Muscle of leg (tissue), 16 donors: Measurements from ENCODE around the gene CISD2. TPM values are rescaled to one million over a fixed set of nuclear protein-coding genes. Genes with fewer than 3 reads are reported as not detected.
"Not testable (repeated sequence)": the region's sequence is repeated elsewhere in the genome, so short reads cannot be mapped to it uniquely, and the experiment has no call there.

Source experiments
- DNase-seq: peaks from one replicate; pipeline ENCODE4 v3.0.0; 2013
- H3K27ac ChIP-seq: one replicate; pipeline ENCODE4 v1.5.1; 2013; ENCODE audit warnings: mild to moderate bottlenecking, low read length, control low read depth
- H3K27me3 ChIP-seq: one replicate; pipeline ENCODE4 v1.6.1; 2013; ENCODE audit warnings: low read length; ENCODE audit not compliant: control insufficient read depth, insufficient read depth
- H3K36me3 ChIP-seq: one replicate; pipeline ENCODE4 v1.6.1; 2013; ENCODE audit warnings: low read length; ENCODE audit not compliant: control insufficient read depth, insufficient read depth
- H3K4me1 ChIP-seq: one replicate; pipeline ENCODE4 v1.6.1; 2013; ENCODE audit warnings: low read length; ENCODE audit not compliant: control insufficient read depth, insufficient read depth
- H3K4me3 ChIP-seq: one replicate; pipeline ENCODE4 v1.5.1; 2013; ENCODE audit warnings: low read length, control low read depth
- H3K9me3 ChIP-seq: replicated peaks from 2 replicates; pipeline ENCODE4 v1.6.1; 2013; ENCODE audit warnings: low read depth, low read length; ENCODE audit not compliant: control insufficient read depth
- WGBS: methylation state at CpG from one replicate; pipeline ENCODE4 v1.1.5; 2013; ENCODE audit warnings: missing lambda C conversion rate; ENCODE audit not compliant: insufficient coverage; 5-methylcytosine and 5-hydroxymethylcytosine counted together
- long read RNA-seq, 11 donors: transcript quantifications; one replicate each; lab custom pipeline, GENCODE V29; 2026
- polyA plus RNA-seq, 8 donors: library from polyadenylated mRNA; unstranded; fragments of 120-200 nt; gene quantifications; one replicate each; pipeline versions ENCODE4 v1.2.1 to v1.2.3, GENCODE V29; 2013; ENCODE audit warnings: inconsistent platforms in 1 of 8, low replicate concordance in 1 of 8; ENCODE audit not compliant: insufficient read length in 8 of 8, insufficient read depth in 1 of 8
- total RNA-seq: library from RNA; stranded (reverse); fragments of 120-200 nt; gene quantifications from one replicate; pipeline ENCODE4 v1.2.4, GENCODE V29; 2013

CISD2 gene, protein sequence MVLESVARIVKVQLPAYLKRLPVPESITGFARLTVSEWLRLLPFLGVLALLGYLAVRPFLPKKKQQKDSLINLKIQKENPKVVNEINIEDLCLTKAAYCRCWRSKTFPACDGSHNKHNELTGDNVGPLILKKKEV
- total RNA-seq (15.4 TPM), polyA plus RNA-seq (10 to 100 TPM; 22.8 to 29.6 (median 26.4) TPM)
- long read RNA-seq, donor 1, full-length matches to known transcripts = 11 of 11 reads
- long read RNA-seq, donor 1, partial matches to known transcripts = 0 of 11 reads
- long read RNA-seq, donor 1, other reads (novel, unspliced or antisense) = 0 of 11 reads
- long read RNA-seq, donor 2, full-length matches to known transcripts = 4 of 4 reads
- long read RNA-seq, donor 2, partial matches to known transcripts = 0 of 4 reads
- long read RNA-seq, donor 2, other reads (novel, unspliced or antisense) = 0 of 4 reads
- long read RNA-seq, donor 3, full-length matches to known transcripts = 24 of 24 reads
- long read RNA-seq, donor 3, partial matches to known transcripts = 0 of 24 reads
- long read RNA-seq, donor 3, other reads (novel, unspliced or antisense) = 0 of 24 reads
- long read RNA-seq, donor 4, full-length matches to known transcripts = 20 of 20 reads
- long read RNA-seq, donor 4, partial matches to known transcripts = 0 of 20 reads
- long read RNA-seq, donor 4, other reads (novel, unspliced or antisense) = 0 of 20 reads
- long read RNA-seq, donor 5, full-length matches to known transcripts = 58 of 63 reads
- long read RNA-seq, donor 5, partial matches to known transcripts = 5 of 63 reads
- long read RNA-seq, donor 5, other reads (novel, unspliced or antisense) = 0 of 63 reads
- long read RNA-seq, donor 6, full-length matches to known transcripts = 53 of 53 reads
- long read RNA-seq, donor 6, partial matches to known transcripts = 0 of 53 reads
- long read RNA-seq, donor 6, other reads (novel, unspliced or antisense) = 0 of 53 reads
- long read RNA-seq, donor 7, full-length matches to known transcripts = 25 of 25 reads
- long read RNA-seq, donor 7, partial matches to known transcripts = 0 of 25 reads
- long read RNA-seq, donor 7, other reads (novel, unspliced or antisense) = 0 of 25 reads
- long read RNA-seq, donor 8, full-length matches to known transcripts = 22 of 22 reads
- long read RNA-seq, donor 8, partial matches to known transcripts = 0 of 22 reads
- long read RNA-seq, donor 8, other reads (novel, unspliced or antisense) = 0 of 22 reads
- long read RNA-seq, donor 9, full-length matches to known transcripts = 12 of 12 reads
- long read RNA-seq, donor 9, partial matches to known transcripts = 0 of 12 reads
- long read RNA-seq, donor 9, other reads (novel, unspliced or antisense) = 0 of 12 reads
- long read RNA-seq, donor 10, full-length matches to known transcripts = 24 of 48 reads
- long read RNA-seq, donor 10, partial matches to known transcripts = 24 of 48 reads
- long read RNA-seq, donor 10, other reads (novel, unspliced or antisense) = 0 of 48 reads
- long read RNA-seq, donor 11, full-length matches to known transcripts = 27 of 27 reads
- long read RNA-seq, donor 11, partial matches to known transcripts = 0 of 27 reads
- long read RNA-seq, donor 11, other reads (novel, unspliced or antisense) = 0 of 27 reads

DNA sequence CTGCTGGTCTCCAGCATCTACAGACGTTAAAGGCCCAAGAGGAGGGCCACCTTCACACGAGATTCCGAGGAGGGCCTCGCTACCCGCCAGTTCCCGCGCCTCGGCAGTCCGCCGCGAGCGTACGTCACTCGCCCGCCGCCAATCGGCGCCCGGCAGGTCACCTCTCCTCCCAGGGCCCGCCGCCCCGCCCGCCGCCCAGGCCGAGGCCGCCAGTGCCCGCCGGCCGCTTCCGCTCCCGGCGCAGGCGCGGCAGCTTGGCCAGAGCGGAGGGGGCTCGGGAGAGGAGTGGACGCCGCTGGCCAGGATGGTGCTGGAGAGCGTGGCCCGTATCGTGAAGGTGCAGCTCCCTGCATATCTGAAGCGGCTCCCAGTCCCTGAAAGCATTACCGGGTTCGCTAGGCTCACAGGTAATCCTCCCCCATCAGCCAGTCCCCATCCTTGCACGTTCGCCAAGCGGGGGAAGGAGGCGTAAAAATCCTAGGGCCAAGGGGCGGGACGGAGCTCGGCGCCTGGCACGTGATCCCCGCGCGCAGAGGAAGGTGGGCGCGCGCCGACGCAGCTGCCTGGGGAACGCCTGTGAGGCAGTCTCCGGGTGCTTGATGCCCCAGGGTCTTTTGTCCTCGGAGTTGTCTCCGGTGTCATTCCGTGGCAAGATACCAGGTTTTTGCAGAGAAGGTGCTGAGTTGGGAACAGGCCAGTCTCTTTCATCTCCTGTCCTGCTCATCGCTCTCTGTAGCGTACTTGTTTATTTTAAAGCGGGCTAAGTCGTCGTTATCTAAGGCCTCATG, at the start of gene CISD2:
CISD2 (plus strand) TSS at position 212 of the 788 bp plus-strand sequence; CDS start at position 305, 93 bp downstream.
- peaks cover 2% of the 10 kb centered on the region for H3K36me3 ChIP-seq
- H3K27me3 ChIP-seq = no peaks in the 10 kb centered on the region
- peak within 1 kb of the TSS; percentile 75 for H3K4me3 ChIP-seq
- H3K4me1 ChIP-seq = peaks cover 8% of the 10 kb centered on the region
- H3K27ac ChIP-seq = peak within 1 kb of the TSS; percentile 97
- DNase-seq = peak; percentile 97
- no peaks in the 10 kb centered on the region for H3K9me3 ChIP-seq
- under 1% methylated on average over 59 of the region's 71 CpGs for WGBS

DNA sequence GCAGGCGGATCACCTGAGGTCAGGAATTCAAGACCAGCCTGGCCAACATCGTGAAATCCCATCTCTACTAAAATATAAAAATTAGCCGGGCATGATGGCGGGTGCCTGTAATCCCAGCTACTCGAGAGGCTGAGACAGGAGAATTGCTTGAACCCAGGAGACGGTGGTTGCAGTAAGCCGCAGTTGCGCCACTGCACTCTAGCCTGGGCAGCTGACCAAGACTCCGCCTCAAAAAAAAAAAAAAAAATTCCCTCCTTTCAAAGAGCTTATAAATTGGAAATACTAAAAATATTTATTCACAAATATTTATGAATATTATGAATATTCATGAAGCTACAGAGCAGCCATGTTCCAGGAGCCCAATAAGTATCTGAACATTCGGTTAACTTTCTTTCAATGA, 49.7 kb upstream of the CISD2 start:
- WGBS = no CpG with 5 or more reads among the region's 10 CpGs
- H3K4me3 ChIP-seq = not testable (repeated sequence)
- H3K36me3 ChIP-seq = peaks cover 15% of the 10 kb centered on the region

DNA sequence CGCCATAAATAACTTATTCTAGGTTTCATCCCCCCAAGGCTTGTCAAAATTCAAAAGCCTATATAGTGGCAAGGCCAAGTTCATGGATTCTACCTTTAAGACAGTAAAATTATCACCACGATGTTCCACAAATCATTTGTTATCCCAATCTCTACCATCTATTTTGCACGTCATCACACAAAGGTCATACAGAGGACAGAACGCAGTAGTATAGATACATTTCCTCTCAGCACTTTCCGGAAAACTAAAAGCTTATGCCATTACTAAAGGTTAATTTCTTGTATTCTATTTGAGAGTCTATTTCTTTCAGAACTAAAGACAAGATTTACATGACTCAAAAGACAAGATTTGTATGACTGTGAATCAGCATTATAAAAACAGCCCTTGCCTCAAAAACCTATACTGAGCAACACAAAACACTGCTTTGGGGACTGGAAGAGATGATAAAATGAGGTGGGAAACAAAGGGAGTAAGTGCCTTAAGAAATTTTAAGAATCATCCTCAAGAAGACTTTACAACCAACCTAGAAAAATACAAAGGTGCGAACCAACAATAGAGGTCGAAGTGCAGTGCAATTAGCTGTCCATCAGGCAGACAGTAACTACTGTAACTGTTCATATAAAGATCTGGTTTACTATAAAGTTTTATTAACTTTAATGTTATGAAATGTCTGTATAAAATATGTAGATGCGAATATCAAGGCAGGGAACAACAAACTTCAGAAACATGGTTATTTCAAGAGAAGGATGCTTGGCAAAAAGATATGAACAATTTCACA, 49.0 kb upstream of the CISD2 start:
- peaks cover 13% of the 10 kb centered on the region for H3K36me3 ChIP-seq
- DNase-seq = peak; percentile 13
- H3K27me3 ChIP-seq = no peaks in the 10 kb centered on the region
- H3K27ac ChIP-seq = peak overlapping the region; percentile 9
- no peaks in the 10 kb centered on the region for H3K9me3 ChIP-seq
- H3K4me1 ChIP-seq = no peaks in the 10 kb centered on the region
- H3K4me3 ChIP-seq = no peak overlapping the region
- 83% methylated on average over 2 of the region's 8 CpGs for WGBS

More for the DNA sequence above, 49.7 kb upstream of the CISD2 start:
- not testable (repeated sequence) for H3K27me3 ChIP-seq, H3K9me3 ChIP-seq, DNase-seq, H3K4me1 ChIP-seq, H3K27ac ChIP-seq

DNA sequence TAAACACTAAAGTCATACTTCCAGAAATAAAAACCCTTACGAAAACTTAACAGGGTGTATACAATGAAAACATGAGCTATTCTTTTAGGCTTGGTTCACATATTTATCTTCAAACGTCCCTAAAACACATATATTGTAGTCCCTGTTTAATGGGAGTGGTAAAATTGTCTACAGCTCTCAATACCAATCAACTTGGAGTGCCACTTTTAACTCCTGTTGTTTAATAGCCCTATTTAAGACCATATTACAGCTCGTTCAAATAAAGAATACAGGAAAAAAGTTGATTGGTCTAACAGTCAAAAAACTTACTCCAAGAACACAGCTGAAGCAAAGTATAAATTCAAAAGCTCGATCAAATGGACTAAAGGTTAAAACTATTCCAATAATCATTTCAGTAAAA, 45.3 kb upstream of the CISD2 start:
- Histone ChIP-seq H3K27me3 (no peaks in the 10 kb centered on the region), H3K4me3 (no peak overlapping the region), H3K27ac (no peak overlapping the region), H3K4me1 (no peaks in the 10 kb centered on the region), H3K9me3 (no peaks in the 10 kb centered on the region), H3K36me3 (peaks cover 11% of the 10 kb centered on the region)
- WGBS = no CpG with 5 or more reads among the region's 4 CpGs
- no peak for DNase-seq

DNA sequence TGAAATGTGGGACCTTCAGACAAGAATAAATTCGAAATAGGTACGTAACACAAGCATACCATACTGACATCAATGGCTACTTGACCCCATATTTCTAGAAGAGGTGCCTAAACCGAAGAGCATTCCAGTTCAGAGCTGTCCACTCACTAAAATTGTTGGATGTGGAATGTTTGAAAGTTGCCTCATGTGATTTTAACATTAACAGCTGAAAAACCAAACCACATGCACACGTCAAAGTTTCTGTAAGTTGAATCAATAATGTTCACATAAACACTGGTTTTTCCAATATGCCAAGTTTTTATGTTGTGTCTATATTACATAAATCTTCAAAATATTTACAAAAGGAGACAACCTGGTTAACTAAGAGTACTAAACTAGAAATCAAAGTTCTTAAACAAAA, 44.9 kb upstream of the CISD2 start:
- no peak for DNase-seq
- Histone ChIP-seq H3K27ac (no peak overlapping the region), H3K9me3 (no peaks in the 10 kb centered on the region), H3K4me3 (no peak overlapping the region), H3K27me3 (no peaks in the 10 kb centered on the region), H3K4me1 (peaks cover under 1% of the 10 kb centered on the region), H3K36me3 (peaks cover 9% of the 10 kb centered on the region)
- no CpG with 5 or more reads among the region's 4 CpGs for WGBS

DNA sequence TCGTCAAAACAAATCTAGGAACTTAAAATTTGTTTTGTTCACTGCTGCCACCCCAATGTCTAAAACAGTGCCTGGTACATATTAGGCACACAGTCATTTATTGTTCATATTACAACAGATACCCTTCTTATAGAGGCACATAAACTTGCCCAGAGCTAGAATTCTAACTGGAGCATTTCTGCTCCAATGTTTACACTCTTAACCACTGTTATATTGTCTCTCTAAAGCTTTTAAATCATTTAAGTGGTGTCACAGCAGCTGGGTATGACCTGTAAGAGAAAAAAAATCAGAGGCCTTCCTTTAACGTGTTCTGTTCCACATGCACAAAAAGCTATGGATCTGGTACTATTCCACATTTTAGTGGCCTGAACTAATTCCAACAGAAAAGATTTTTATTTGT, 44.4 kb upstream of the CISD2 start:
- H3K4me1 ChIP-seq = peaks cover 3% of the 10 kb centered on the region

DNA sequence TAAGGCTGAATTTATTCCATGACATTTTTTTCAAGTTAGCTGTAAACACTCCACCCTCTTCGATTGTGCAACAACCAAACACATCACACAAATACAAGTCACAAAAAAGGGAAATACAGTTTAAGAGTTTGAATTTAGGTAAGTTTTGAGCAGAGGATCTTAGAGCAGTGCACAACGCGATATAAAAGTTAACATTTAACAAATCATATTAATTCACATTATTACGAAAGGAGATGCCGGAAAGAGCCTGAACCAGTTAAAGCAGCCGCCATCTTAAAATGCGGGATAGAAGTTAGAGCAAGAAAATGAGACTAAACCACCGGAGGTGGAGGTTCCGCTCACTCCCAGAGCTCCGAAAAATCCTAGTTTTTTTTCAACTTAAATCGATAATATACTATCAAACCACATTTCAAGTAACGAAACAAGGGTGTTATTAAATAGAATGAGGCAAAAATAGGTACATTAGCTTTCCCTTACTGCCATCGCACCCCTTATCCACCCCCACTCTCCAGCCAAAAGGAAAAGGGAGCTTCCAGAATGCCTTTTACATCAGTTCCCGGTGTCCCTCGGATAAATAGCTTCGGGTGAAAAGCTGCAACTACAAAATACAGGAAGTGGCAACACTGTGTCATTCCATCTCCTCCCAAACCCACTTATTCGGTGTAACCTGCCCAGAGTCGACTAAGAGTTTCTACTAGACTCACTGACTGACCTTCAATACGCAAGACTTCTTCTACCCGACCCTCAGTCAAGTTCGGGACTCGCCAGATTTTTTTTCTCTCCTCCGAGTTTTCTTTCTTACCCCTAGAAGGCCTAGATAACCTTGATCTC, 43.3 kb upstream of the CISD2 start:
- peak; percentile 85 for DNase-seq
- H3K27me3 ChIP-seq = no peaks in the 10 kb centered on the region
- peaks cover 3% of the 10 kb centered on the region for H3K4me1 ChIP-seq
- no peaks in the 10 kb centered on the region for H3K9me3 ChIP-seq
- peaks cover 8% of the 10 kb centered on the region for H3K36me3 ChIP-seq
- H3K27ac ChIP-seq = peak overlapping the region; percentile 100
- H3K4me3 ChIP-seq = peak overlapping the region; percentile 88
- WGBS = 0% methylated on average over 10 of the region's 23 CpGs

More for the DNA sequence above, 44.4 kb upstream of the CISD2 start:
- H3K9me3 ChIP-seq = no peaks in the 10 kb centered on the region
- no peaks in the 10 kb centered on the region for H3K27me3 ChIP-seq
- peak overlapping the region; percentile 100 for H3K27ac ChIP-seq
- H3K36me3 ChIP-seq = peaks cover 8% of the 10 kb centered on the region
- 40% methylated on average over 1 of the region's 2 CpGs for WGBS
- H3K4me3 ChIP-seq = peak overlapping the region; percentile 88
- peak; percentile 16 for DNase-seq
